OCI-LY1 (cell line): ENCODE results near the gene ATP1B3.

Experiments
- H2AFZ ChIP-seq: fragments of 200-600 bp; sonication (generic), shearing (Covaris generic); 2 replicates; pipeline ENCODE4 v1.6.0; 2014; ENCODE audit warnings: antibody characterized with exemption, mild to moderate bottlenecking, low read length
- H3F3A ChIP-seq: fragments of 200-600 bp; sonication (generic), shearing (Covaris generic); 2 replicates; pipeline ENCODE4 v1.6.0; 2014; ENCODE audit warnings: mild to moderate bottlenecking, antibody characterized with exemption, low read length, moderate library complexity; ENCODE audit not compliant: insufficient read depth
- H3K27ac ChIP-seq: fragments of 200-600 bp; sonication (generic); 2 replicates; pipeline ENCODE4 v1.5.1; 2014; ENCODE audit warnings: low read length, mixed run types, mild to moderate bottlenecking, low read depth; ENCODE audit not compliant: poor library complexity, severe bottlenecking
- H3K27me3 ChIP-seq: fragments of 200-600 bp; sonication (generic); 2 replicates; pipeline ENCODE4 v1.6.0; 2014; ENCODE audit warnings: antibody characterized with exemption, mild to moderate bottlenecking, low read length, moderate library complexity; ENCODE audit not compliant: insufficient read depth
- H3K36me3 ChIP-seq: fragments of 200-600 bp; sonication (generic); 2 replicates; pipeline ENCODE4 v1.6.1; 2014; ENCODE audit warnings: mild to moderate bottlenecking, antibody characterized with exemption, low read length, moderate library complexity, mixed read lengths; ENCODE audit not compliant: insufficient read depth
- H3K4me1 ChIP-seq: fragments of 200-600 bp; sonication (generic); 2 replicates; pipeline ENCODE4 v1.5.1; 2014; ENCODE audit warnings: mild to moderate bottlenecking, low read length, moderate library complexity; ENCODE audit not compliant: insufficient read depth, severe bottlenecking
- H3K4me2 ChIP-seq: fragments of 200-600 bp; sonication (generic), shearing (Covaris generic); 2 replicates; pipeline ENCODE4 v1.6.1; 2014; ENCODE audit warnings: low read length
- H3K4me3 ChIP-seq: fragments of 200-600 bp; sonication (generic); 2 replicates; pipeline ENCODE4 v1.5.1; 2014; ENCODE audit warnings: low read length, low read depth, mild to moderate bottlenecking, mixed read lengths; ENCODE audit not compliant: poor library complexity, severe bottlenecking
- H3K79me2 ChIP-seq: fragments of 200-600 bp; shearing (Covaris generic); 2 replicates; pipeline ENCODE4 v1.6.1; 2016; ENCODE audit warnings: mixed run types, low read length, mixed read lengths; ENCODE audit not compliant: insufficient read depth
- H3K9ac ChIP-seq: fragments of 200-600 bp; sonication (generic), shearing (Covaris generic); 2 replicates; pipeline ENCODE4 v1.6.1; 2014; ENCODE audit warnings: mild to moderate bottlenecking, low read length, mixed read lengths
- H3K9me2 ChIP-seq: fragments of 200-600 bp; sonication (generic), shearing (Covaris generic); 2 replicates; pipeline ENCODE4 v1.6.1; 2014; ENCODE audit warnings: low read depth, mild to moderate bottlenecking, low read length, mixed read lengths
- H3K9me3 ChIP-seq: fragments of 200-600 bp; shearing (Covaris generic); 2 replicates; pipeline ENCODE4 v1.6.1; 2014; ENCODE audit warnings: low read length, mixed read lengths
- H4K20me1 ChIP-seq: fragments of 200-600 bp; sonication (generic), shearing (Covaris generic); 2 replicates; pipeline ENCODE4 v1.6.0; 2016; ENCODE audit warnings: mild to moderate bottlenecking, low read length; ENCODE audit not compliant: insufficient read depth
- CTCF ChIP-seq: fragments of 200-600 bp; sonication (generic), shearing (Covaris generic); IDR thresholded peaks from 2 replicates; pipeline ENCODE4 v1.5.1; 2017; ENCODE audit warnings: mild to moderate bottlenecking, antibody characterized with exemption, low read length, moderate library complexity, mixed read lengths
- EZH2 ChIP-seq: fragments of 200-600 bp; sonication (generic), shearing (Covaris generic); IDR thresholded peaks from 2 replicates; pipeline ENCODE4 v1.8.0; 2017; ENCODE audit warnings: borderline replicate concordance, mixed run types, mild to moderate bottlenecking, antibody characterized with exemption, low read length, moderate library complexity, mixed read lengths

ATP1B3 gene

GRCh38 chr3:141839389-141839788, 37.1 kb upstream of the ATP1B3 start:
- Histone ChIP-seq H3K9me2 (no peaks in the 10 kb centered on the region), H4K20me1 (no peaks in the 10 kb centered on the region), H3K9me3 (no peaks in the 10 kb centered on the region), H3K4me2 (no peak overlapping the region), H2AFZ (no peak overlapping the region), H3K9ac (no peak overlapping the region), H3K27me3 (no peaks in the 10 kb centered on the region), H3K4me3 (no peak overlapping the region), H3K36me3 (no peaks in the 10 kb centered on the region; the same call in 1 of the 2 replicates), H3F3A (no peaks in the 10 kb centered on the region), H3K27ac (no peak overlapping the region), H3K4me1 (no peaks in the 10 kb centered on the region), H3K79me2 (no peaks in the 10 kb centered on the region)
- no peak for TF ChIP-seq EZH2
- TF ChIP-seq CTCF, result no peak

- Histone ChIP-seq H3K9me2 (no peaks in the 10 kb centered on the region), H3K4me1 (no peaks in the 10 kb centered on the region), H3K4me3 (no peak overlapping the region), H3K9ac (no peak overlapping the region), H3K27ac (no peak overlapping the region), H3F3A (no peaks in the 10 kb centered on the region), H3K36me3 (no peaks in the 10 kb centered on the region), H3K9me3 (no peaks in the 10 kb centered on the region), H3K79me2 (no peaks in the 10 kb centered on the region), H3K4me2 (no peak overlapping the region), H2AFZ (no peak overlapping the region), H4K20me1 (no peaks in the 10 kb centered on the region), H3K27me3 (no peaks in the 10 kb centered on the region)
- TF ChIP-seq CTCF (no peak), EZH2 (no peak)
Observed at GRCh38 chr3:141840737-141841544, 35.5 kb upstream of the ATP1B3 start.

- Histone ChIP-seq H3K9me2 (no peaks in the 10 kb centered on the region), H4K20me1 (no peaks in the 10 kb centered on the region), H3K4me2 (no peak overlapping the region), H3K27me3 (no peaks in the 10 kb centered on the region), H3K27ac (no peak overlapping the region), H3K36me3 (no peaks in the 10 kb centered on the region), H2AFZ (no peak overlapping the region), H3K9me3 (no peaks in the 10 kb centered on the region), H3K4me3 (no peak overlapping the region), H3K79me2 (no peaks in the 10 kb centered on the region), H3F3A (no peaks in the 10 kb centered on the region), H3K4me1 (no peaks in the 10 kb centered on the region), H3K9ac (no peak overlapping the region)
- TF ChIP-seq CTCF (no peak), EZH2 (no peak)
Observed at GRCh38 chr3:141844108-141844507, 32.3 kb upstream of the ATP1B3 start.
